Stimulated activated CD4-positive, alpha-beta T cell treated with anti-CD3 and anti-CD28 coated beads, Interleukin-1b, Interleukin-23, amount 100 ng/mL, for 1 hour (primary cell): ENCODE measurements around the gene PDPR.
"Not testable (repeated sequence)": the region's sequence is repeated elsewhere in the genome, so short reads cannot be mapped to it uniquely, and the experiment has no call there.

ENCODE experiments used
- DNase-seq, 2 donors: peaks; one replicate each; pipeline ENCODE4 v3.0.0-alpha.2; 2020; ENCODE audit warnings: low read depth in 2 of 2

The PDPR gene

DNA sequence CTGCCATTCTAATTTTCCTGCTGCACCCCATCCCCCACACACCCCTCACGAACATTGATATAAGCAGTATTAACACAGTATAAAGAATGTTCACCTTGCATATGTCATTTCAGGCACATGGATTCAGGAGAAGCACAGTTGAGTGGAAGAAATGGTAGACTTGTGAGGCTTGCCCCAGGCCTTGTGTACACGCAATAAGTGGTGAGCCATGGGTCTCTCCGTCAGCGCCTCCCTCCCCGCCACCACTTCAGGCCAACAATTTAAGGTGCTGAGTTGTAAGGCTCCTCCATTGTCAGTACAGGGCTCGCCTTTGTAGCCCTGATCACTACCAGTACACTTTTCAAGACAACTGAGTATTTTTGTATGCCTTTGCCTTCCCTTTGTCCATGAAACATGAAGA lies 47.2 kb downstream of the PDPR start:
- DNase-seq: no peak

DNA sequence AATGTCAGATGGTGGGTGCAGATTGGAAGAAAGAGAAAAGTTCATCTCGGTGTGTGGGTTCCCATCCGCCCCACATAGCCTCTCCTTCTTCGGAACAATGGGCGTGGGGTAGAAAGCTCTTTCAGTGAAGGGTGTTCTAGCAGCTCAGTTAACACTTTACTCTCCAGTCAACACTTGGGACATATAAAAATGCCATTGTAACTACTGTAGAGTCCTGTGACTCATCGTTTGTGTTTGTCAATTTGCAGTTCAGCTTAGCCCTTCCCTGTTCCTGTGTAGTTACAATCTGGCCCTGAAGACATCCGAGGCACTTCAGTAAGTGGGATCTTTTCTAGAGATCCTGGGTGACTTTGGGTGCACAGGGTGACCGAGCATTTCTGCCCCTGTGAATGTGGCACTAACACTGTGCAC lies 47.9 kb downstream of the PDPR start:
- DNase-seq: no peak

DNA sequence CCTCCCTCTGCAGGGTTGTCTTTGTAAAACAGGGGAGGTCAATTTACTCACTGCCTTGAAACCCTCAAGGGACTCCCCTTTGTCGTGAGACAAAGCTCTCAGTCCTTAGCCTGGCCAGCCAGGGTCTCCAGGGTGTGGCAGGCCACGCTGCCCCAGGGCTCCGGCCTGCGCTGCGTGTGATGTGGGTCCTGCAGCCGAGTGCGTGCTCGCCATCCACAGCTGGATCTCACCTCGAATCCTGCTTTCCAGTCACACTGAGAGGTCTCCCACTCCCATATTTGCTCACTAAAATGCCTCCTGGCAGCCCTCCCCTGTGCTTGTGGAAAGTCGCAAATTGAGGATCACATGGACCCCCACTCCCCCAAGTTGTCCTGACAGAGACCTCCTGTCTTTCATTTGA lies 49.5 kb downstream of the PDPR start:
- DNase-seq: no peak

DNA sequence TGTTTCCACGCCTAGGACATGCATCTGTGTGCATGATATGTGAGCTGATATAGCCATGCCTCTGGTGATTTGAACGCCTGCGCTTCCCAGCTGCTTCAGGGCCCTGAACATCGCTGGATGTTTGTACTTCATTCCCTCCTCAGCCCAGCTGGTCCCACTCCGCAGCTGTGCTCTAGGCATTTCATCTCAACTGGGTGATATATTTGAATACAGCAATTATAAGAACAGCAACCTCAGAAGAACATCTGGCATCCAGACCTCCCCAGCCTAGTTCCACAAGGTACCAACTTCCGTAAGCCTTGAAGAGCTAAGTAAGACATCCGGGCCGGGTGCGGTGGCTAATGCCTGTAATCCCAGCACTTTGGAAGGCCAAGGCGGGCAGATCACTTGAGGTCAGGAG lies 52.6 kb downstream of the PDPR start:
- not testable (repeated sequence) for DNase-seq

DNA sequence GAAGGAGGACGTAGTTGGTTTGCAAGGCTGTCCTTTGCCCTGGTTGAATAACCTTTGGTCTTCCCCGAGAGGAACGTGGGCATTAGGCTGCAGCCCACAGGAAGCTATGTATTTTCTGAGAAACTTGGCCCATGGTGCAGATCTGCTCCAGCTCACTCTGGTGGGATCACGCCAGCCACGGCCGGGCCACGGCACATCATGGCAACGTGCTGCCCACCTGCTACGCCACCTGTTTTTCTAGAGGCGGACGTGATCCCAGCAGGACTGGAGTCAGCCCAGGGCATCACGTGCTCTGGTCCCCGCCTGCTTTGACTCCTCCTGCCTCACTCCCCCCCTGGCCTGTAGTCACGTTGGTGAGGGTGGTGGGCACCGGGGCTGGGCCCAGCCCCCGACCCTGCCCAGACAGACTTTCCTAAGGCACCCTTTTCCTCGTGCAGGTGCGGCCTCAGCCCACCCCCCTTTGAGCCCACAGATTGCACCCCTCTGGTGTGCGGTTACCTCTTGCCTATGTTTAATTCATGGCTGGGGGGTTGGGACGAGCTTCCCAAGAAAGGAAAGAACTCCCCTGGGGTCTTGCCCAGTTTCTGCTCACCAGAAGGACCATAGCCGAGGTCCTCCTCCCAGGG lies 59.2 kb downstream of the PDPR start, which contains the start of gene CLEC18C:
TSS of gene CLEC18C (plus strand) at position 576 of the 626 bp plus-strand sequence. CDS start 492 bp downstream, outside the sequence.
- not testable (repeated sequence) for DNase-seq

DNA sequence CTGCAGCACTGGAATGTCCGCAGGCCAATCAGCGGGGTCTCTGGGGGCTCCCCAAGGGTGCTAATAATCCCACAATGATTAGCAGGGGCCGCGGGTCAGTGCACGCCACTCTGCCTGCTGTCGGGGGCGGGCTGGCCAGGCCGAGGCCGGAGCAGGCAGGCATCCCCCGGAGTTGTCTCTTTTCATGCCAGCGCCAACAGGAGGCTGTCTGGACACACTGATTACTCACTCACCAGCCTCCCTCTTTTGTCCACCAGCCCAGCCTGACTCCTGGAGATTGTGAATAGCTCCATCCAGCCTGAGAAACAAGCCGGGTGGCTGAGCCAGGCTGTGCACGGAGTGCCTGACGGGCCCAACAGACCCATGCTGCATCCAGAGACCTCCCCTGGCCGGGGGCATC lies 59.8 kb downstream of the PDPR start:
- not testable (repeated sequence) for DNase-seq

DNA sequence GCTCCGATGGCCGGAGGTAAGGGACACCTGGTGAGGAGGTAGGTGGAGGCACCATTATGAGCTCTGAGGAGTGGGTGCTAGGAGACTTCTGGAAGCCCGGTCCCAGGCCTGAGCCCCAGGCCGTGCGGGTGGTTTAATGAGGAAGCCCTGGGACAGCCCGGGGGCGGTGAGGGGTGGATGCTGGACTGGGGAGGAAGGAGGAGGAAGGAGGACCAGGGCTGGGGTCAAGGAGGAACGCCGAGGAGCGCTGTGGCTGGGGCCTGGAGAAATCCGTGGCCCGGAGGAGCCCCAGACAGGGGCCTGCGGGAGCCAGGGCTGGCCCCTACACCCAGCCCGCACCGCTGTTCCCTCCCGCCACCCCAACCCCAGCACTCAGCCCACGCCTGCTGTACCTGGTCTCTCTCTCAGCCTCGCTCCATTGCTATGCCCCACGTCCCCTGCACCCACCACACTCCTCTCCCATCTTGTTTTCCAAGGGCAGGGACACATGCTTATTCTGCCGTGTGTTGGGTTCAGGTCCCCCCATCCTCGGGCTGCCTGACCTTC lies 60.3 kb downstream of the PDPR start:
- DNase-seq: not testable (repeated sequence)

DNA sequence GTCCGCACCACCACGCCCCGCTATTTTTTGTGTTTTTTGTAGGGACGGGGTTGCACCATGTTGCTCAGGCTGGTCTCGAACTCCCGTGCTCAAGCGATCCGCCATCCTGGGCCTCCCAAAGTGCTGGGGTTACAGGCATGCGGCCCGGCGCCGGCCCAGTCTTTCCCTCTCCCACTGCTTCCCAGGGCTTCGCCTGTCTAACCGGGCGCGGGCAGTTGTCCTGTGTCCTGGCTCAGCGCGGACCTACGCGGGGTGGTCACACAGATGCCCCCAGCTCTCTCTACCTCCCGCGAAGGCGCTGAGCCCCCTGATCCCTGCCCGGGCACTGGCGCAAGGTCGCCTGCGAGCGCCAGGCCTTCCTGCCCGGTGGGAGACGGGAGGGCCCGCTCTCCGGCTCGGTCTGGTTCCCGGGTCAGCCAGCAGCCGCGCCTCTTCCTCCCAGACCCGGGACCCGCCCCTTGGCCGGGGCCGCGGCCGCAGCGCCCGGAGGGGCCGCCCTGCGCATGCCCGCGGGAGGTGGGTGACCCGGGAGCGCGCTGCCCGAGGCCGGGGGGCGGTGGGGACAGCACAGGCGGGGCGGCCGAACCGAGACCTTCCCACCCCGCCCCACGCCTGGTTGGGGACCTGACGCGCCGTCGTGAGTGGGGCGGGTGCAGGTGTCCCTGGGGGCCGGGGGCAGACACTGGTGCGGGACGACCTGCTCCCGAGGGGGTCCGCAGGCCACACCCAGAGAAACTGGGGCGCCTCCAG lies 73.9 kb downstream of the PDPR start:
- DNase-seq: not testable (repeated sequence)

DNA sequence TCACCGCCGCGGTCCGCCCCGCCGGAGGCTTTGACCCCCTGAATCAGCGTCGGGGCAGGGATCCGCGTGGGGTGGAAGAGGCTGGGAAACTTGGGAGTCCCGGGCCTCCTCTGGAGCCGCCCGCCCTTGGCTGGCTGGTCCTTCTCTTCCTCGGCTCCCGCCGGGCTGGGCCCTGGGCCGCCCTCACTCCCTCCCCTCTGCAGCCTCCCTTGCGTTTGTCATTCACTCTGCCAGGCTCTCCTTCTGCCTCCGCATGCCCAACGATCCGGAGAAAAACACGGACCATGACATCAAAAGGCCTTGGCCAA lies 74.4 kb downstream of the PDPR start:
- not testable (repeated sequence) for DNase-seq

DNA sequence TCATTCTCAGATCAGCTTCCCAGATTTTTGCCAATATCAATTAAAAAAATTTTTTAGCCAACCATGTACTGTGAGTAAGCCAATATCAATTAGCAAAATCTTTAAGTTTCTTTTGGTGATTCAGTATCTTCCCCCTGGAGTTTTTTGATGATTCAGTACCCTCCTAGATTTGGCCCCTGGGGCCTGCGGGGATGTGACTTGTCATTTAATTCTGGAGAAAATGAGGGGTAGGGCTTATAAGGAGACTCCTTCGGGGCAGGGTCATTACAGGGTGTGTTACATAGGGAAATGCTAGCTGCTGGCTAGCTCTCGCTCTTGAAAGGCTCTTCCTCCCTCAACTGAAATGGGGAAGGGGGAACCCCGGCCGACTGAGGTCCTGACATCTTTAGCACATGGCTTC lies 76.4 kb downstream of the PDPR start:
- not testable (repeated sequence) for DNase-seq

DNA sequence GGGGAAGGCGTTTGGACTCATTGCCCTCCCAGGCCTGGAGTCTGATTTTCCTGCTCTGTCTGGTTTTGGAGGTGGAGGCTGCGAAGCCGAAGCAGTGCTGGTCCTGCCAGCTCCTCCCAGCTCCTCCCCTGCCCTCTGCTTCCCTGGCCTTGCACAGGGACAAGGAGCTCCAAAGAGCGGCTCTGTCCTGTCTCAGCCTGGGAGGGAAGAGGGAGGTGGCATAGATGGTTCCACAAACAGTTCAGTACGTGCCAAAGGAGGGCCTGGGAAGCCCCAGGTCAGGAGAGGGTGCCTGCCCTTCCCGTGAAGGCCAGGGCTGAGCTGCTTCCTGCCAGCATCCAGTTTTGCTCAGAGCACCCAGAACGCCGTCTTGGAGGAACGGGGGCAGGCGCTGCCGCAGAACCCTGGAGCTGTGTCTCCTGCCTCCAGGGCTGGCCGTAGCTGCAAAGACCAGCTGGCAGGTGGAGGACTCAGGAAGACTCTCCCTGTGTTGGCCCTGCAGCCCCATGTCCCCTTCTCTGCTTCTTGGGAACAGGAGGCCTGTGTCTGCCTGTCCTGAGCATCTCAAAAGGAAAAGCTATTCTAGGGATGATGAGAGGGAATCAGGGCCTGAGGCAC lies 82.7 kb downstream of the PDPR start:
- not testable (repeated sequence) for DNase-seq

DNA sequence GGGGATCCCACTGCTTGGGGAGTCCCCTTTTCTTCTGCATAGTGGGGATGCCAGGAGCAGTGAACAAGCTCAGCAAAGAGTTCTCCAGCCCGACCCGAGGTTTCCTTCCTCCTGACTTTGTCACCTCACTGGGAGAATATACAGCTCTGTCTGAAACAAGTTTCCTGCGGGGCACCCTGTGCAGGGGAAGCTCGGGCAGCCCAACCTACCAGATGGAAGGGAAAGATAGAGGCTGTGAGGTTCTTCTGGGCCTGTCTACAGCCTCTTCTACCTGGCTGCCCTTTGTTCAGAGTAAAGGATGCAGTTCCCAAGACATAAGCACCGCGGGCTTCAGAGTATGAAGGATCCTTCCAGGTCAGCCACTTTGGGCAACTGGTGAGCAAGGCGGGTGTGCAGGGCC lies 83.5 kb downstream of the PDPR start:
- not testable (repeated sequence) for DNase-seq

DNA sequence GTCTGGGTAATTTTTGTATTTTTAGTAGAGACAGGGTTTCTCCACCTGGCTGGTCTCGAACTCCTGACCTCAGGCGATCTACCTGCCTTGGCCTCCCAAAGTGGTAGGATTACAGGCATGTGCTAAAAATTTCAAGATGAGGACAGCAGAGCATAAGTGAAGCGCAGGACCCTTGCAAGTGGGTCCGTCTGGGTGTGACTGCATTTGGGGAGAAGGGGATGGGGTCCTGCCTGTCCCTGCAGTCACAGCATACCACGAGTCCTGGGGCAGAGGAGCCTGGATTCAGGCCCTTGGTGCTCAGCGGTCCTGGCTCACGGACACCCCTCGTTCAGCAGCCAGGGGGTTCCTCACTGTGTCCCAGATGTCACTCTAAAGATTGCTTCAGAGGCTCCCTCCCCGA lies 84.1 kb downstream of the PDPR start:
- not testable (repeated sequence) for DNase-seq

DNA sequence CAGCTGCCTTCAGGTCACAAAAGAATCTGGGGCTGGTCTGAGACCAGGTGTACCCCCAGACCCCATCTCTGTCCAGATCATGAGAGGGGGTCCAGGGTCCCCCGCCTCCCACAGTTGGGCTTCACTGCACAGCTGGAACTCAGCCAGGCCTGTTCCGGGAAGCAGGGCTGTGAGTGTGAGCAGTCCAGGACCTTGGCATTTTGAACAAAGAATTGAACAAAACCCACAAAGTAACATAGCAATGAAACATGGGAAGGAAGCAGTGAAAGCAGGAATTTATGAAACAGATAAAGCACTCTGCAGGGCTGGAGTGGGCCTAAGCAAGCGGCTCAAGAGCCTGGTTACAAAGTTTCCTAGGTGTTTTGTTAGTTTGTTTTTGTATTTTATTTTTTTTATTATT lies 84.5 kb downstream of the PDPR start:
- not testable (repeated sequence) for DNase-seq

DNA sequence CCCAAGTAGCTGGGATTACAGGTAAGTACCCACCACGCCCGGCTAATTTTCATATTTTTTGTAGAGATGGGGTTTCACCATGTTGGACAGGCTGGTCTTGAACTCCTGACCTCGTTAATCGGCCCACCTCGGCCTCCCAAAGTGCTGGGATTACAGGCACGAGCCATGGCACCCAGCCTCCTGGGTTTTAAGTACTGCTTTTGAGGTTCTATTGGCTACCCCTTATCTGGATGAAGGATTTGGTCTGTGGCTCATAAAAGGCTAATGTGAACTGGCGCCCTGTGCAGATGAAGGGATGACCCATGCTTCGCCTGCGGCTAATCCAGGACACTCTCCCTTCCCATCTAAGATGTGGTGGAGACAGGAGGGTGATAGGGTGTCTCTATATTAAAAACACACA lies 85.0 kb downstream of the PDPR start:
- DNase-seq: not testable (repeated sequence)

DNA sequence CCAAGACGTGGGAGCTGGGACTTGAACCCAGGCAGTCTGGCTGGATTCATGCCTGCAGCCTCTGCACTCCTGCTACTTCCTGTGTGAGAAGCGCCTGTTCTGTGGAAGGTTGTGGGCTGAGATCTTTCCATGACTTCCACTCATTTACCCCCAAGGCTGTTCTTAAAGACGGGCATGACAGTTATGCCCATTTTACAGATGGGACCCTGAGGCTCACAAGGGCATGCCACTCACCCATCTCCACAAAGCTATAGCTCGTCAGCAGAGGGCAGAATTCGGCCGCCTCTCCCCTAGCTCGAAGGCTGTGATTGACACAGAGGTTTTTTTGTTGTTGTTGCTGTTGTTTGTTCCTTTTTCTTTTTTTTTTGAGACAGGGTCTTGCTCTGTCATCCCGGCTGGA lies 85.9 kb downstream of the PDPR start:
- not testable (repeated sequence) for DNase-seq

DNA sequence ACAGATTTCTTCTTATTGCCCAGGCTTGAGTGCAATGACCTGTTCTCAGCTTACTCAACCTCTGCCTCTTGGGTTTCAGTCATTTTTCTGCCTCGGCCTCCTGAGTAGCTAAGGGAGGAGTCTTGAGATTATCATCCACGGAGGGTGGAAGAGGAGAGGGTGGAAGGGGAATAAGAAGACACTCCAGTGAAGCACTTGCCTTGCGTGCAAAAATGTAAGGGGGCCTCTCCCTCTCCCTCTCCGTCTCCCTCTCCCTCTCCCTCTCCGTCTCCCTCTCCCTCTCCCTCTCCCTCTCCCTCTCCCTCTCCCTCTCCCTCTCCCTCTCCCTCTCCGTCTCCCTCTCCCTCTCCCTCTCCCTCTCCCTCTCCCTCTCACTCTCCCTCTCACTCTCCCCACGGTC lies 89.4 kb downstream of the PDPR start:
- not testable (repeated sequence) for DNase-seq

DNA sequence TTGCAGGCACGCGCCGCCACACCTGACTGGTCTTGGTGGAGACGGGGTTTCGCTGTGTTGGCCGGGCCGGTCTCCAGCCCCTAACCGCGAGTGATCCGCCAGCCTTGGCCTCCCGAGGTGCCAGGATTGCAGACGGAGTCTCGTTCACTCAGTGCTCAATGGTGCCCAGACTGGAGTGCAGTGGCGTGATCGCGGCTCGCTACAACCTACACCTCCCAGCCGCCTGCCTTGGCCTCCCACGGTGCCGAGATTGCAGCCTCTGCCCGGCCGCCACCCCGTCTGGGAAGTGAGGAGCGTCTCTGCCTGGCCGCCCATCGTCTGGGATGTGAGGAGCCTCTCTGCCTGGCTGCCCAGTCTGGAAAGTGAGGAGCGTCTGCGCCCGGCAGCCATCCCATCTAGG lies 89.9 kb downstream of the PDPR start:
- DNase-seq: not testable (repeated sequence)

DNA sequence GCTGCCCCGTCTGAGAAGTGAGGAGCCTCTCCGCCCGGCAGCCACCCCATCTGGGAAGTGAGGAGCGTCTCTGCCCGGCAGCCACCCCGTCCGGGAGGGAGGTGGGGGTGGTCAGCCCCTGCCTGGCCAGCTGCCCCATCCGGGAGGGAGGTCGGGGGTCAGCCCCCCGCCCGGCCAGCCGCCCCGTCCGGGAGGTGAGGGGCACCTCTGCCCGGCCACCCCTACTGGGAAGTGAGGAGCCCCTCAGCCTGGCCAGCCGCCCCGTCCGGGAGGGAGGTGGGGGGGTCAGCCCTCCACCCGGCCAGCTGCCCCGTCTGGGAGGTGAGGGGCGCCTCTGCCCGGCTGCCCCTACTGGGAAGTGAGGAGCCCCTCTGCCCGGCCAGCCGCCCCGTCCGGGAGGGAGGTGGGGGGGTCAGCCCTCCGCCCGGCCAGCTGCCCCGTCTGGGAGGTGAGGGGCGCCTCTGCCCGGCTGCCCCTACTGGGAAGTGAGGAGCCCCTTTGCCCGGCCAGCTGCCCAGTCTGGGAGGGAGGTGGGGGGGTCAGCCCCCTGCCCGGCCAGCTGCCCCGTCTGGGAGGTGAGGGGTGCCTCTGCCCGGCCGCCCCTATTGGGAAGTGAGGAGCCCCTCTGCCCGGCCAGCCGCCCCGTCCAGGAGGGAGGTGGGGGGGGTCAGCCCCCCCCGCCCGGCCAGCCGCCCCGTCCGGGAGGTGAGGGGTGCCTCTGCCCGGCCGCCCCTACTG lies 90.7 kb downstream of the PDPR start:
- not testable (repeated sequence) for DNase-seq

DNA sequence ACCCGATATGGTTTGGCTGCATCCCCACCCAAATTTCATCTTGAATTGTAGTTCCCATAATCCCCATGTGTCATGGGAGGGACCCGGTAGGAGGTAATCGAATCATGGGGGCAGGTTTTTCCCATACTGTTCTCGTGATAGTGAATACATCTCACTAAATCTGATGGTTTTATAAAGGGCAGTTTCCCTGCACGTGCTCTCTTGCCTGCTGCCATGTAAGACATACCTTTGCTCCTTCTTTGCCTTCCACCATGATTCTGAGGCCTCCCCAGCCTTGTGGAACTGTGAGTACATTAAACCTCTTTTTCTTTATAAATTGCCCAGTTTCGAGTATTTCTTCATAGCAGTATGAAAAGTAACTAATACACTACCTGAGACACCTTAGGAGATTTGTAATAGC lies 92.2 kb downstream of the PDPR start:
- not testable (repeated sequence) for DNase-seq
